GM19397 (cell line): ENCODE results near the gene HOOK1.

Experiments used
- ATAC-seq: cut with Tn5 transposase; IDR thresholded peaks from one replicate; pipeline ENCODE4 v1.9.1; 2021; ENCODE audit warnings: mild to moderate bottlenecking, moderate library complexity; ENCODE audit not compliant: unreplicated experiment

The HOOK1 gene

GRCh38 chr1:59814901-59815825, at the start of gene HOOK1:
Gene HOOK1, plus strand, starts transcription at chr1:59814949. Its CDS starts 169 bp downstream, at chr1:59815118.
- ATAC-seq, result no peak

DNA sequence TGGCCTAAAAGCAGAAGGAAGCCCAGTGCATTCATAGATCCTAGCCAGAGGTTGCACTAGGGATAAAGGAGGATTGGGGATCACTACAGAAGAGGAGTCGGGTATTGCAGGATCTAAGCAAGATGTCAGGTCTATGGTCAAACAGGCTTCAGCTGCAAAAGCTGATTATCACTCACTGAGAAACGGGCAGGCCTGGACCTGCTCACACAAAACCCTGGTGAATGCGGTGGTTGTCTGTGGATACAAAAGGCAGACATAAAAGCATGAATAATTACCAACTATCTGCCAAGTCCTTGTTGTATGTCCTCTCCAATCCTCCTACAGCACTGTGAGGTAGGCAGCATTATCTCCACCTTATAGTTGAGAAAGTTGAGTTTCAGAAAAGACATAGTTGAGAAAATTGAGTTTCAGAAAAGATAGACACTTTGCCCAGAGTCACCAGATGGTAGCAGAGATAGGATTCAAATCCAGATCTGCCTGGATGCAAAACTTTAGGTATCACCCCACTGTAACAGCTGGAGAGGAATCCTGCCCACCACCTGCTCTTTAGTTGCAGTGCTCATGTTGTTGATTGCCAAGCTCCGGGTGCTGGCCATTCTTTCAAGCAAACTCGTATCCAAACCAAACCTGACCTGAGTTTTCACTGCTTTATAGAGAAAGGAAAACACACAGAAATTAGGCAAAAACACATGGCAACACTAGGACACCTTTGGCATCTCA, 49.6 kb upstream of the HOOK1 start:
- ATAC-seq, result no peak

DNA sequence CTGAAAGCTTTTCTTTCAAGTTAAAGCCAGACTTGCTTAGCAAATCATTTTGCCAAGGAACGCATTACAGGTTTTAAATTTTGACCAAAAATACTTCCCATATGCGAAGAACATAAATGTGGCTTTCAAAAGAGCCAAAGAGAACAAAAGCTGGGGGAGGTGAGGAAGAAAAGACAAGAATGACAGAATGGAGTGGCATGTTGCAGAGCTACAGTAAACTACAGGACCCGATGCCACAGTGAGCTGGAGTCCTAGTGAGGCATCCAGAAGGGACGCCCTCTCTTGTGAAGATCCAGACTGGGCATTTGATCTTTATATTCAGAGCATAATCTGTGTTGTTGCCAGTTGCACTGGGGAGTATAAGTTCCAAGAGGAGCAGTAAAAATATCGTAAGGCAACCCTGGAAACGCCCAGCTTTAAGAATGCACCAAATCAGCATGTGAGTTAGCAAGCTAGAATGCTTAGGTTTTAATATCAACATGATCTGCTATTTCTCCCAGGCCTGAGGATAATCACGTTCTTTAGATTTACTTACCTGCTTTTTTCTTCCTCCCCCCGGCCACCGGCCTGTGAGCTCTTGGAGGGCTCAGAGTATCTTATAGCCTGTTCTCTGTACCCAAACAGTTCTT, 48.4 kb upstream of the HOOK1 start:
- no peak for ATAC-seq

DNA sequence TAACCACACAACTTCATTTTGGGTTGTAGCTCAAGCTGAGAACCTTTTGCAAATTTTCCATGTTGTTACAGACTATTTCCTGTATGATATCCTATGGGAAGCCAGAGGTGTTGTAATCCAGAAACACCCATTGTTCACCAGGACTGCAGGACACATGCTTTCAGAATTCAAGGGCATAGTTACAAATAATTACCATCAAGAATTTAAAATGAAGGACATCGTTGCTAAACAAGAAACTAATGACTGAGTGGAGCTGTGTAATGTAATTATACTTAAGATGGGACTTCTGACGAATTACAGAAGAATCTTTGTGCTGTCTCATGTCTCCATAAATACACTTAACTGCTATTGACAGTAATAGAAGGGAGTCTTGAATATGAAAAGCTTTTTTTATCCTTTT, 47.6 kb upstream of the HOOK1 start:
- ATAC-seq, result no peak

GRCh38 chr1:59768792-59769735, 45.7 kb upstream of the HOOK1 start:
- ATAC-seq, result no peak

DNA sequence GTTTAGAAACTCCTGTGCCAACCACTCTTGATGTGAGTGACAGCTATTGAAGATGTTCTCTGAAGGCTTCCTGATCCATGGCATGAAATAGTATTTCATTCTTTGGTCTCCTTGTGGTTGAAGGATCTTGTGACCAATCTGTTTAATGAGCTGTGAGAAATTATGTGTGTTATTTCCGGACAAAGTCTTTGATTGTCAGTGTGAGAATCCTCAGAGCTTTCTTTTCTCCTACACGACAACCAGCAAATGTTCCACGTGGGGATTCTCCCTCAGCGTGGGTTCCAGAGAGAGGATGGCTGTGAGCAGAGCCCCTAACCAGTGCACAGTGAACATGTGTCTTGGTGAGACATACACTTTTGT, 45.0 kb upstream of the HOOK1 start:
- no peak for ATAC-seq

DNA sequence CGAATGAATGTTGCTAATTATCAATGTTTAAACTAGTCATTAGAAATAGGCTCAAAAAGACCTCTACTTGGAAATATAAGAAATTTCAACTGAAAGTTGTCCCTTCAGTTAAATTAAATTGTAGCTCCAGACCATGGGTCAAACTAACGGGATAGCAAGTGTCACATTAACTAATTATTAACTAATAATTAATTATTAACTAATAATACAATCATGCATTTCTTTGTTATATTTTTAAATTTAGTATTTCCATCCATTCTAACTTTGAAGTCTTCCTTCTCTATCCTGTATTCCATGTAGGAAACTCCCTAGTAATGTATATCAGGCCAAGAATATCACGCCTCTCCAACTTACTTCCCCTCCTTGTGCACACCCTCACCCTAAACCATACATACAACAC, 43.4 kb upstream of the HOOK1 start:
- no peak for ATAC-seq

GRCh38 chr1:59775480-59775879, 39.3 kb upstream of the HOOK1 start:
- ATAC-seq, result no peak

- ATAC-seq, result no peak
Observed at GRCh38 chr1:59776960-59777852, 37.5 kb upstream of the HOOK1 start.

- ATAC-seq, result no peak
Observed at GRCh38 chr1:59779949-59780348, 34.8 kb upstream of the HOOK1 start.

GRCh38 chr1:59788825-59789224, 25.9 kb upstream of the HOOK1 start:
- ATAC-seq, result no peak

- no peak for ATAC-seq
Observed at GRCh38 chr1:59798600-59798999, 16.1 kb upstream of the HOOK1 start.

- no peak for ATAC-seq
Observed at GRCh38 chr1:59803458-59804038, 11.2 kb upstream of the HOOK1 start.

DNA sequence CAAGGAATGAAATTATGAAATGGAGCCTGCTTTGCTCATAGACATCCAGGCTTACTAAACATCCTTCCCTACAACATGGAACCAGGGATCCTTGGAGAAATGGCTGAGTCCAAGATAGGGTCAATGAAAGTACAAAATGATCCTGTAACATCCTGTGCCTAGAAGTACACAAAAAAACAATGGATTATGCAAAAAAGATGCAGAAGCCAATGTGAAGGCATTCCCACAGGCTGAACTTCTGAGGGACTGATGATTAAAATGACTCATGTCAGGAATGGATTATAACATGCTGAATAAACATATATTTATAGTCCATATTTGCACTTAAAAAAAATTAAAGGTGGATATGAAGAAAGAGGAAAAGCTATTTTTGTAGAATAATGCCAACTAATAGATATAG, 10.4 kb upstream of the HOOK1 start:
- ATAC-seq, result no peak

DNA sequence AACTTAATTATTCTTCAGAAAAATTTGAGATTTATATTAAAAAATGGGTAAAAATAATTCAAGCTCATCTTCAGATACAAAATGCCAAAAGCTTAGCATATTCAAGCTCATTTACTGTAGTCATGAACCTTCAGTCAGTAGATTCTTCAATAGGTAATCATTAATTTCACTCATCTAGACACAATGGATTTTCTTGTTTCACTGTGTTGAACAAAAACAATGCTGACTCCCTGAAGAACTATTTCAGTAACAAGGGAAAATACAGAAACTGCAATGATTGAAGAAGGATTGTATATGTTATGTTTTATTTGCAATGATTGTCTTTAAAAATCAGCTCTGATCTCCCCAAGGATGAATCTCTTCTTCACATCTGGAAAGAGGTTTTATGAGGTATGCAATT, 9.2 kb upstream of the HOOK1 start:
- no peak for ATAC-seq

GRCh38 chr1:59814180-59814900, 409 bp upstream of the HOOK1 start:
- peak; percentile 96 for ATAC-seq

DNA sequence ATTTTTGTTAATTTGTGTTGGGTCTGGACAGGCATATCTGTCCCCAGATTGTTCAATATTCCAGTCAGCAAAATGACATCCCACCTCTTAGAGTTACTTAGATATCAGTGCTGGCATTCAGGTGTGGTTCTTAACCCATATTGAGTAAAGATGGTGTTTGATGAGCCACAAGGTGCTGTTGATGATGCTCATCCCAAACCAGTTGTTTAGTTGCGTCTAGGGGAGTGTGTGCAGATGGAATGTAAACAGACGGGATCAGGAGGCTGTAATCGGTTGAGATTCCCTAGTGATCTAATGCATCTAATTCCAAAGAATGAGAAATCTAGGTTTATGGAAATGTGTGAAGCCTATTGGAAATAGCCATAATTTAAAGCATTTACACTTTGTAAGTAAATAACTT, 1.1 kb downstream of the HOOK1 start:
- ATAC-seq, result no peak

- ATAC-seq, result no peak
Observed at GRCh38 chr1:59816318-59816878, 1.6 kb downstream of the HOOK1 start.
